Measurements from ENCODE around the gene RHEX.

DNA sequence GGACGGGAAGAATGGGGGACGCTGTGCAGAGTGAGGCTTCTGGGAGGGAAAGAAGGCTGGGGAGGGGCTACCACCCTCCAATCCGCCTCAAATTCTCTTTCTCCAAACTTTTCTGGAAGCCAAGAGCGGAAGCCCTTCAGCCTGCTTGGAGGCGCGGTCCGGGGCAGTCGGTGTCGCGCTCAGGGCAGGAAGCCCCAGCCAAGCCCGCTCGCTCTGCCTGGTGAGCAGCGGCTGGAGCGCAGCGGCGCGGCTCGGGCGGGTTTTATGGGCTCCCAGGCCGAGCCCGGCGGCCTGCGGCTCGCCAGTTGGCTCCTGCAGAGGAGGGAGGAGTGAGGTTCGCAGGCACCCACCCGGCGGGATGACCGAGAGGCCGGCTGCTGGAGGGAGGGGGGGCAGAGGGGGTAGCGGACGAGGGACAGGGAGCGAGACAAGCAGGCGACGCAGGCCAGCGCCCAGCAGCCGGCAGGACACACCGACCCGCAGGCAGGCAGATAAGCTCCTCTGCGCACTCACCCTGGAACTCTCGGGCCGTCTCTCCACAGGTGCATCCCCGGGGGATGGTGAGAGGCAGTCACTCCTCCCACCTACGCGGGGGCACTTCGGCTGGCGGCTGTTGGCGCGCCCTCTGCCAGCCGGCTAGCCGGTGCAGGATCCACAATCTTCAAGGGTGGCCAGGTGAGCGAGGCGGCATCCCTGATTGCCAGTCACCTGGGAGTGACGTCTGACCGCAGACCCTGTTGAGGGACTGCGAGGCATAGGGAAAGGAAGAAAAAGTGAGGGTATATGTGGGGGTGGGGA, 64.4 kb downstream of the RHEX start, which contains the start of gene AVPR1B:
- TF ChIP-seq EZH2 (optimal IDR thresholded peaks at IDR 0.05; ENCODE audit: low read depth, low read length) (no peak), EZH2phosphoT487 (IDR thresholded peaks at IDR 0.05; ENCODE audit: low read length) (no peak)
